Adipose tissue (tissue), 3 donors: ENCODE data around the gene SELL. TPM values are rescaled to one million over a fixed set of nuclear protein-coding genes. Genes with fewer than 3 reads are reported as not detected.
"Not testable (repeated sequence)": the region's sequence is repeated elsewhere in the genome, so short reads cannot be mapped to it uniquely, and the experiment has no call there.

ENCODE experiments used
- H3K27ac ChIP-seq: one replicate; pipeline ENCODE4 v1.5.1; 2013; ENCODE audit warnings: low read depth, low read length
- WGBS, 3 donors: extraction: QIAGEN DNeasy Blood & Tissue Kit; methylation state at CpG; one replicate each; pipeline ENCODE4 v1.1.7; 2013; 5-methylcytosine and 5-hydroxymethylcytosine counted together
- polyA plus RNA-seq, 3 donors: library from polyadenylated mRNA; stranded (reverse); fragments of 200-250 nt; gene quantifications; one replicate each; pipeline ENCODE4 v1.2.3, GENCODE V29; 2013
- donor health status: healthy with polysubstance abuse.
- donor health status: Bipolar disorder and iron deficiency.
- donor health status: healthy.

The SELL gene
- polyA plus RNA-seq, 3 donors: 3.8 to 25.4 (median 24.3) TPM

DNA sequence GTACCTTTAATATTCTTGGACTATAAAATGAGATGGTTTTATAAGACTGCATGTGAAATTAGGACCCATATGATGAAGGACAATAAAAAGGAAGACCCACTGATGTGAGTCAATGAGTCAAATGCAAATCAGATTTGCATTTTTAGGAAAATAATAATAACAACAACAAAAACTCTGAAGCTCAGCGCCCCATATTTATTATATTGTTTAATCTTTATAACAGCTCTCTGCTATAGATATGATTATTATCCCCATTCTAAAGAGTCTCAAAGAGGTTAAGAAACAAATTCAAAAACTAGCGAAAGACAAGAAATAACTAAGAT, 850 bp upstream of the SELL start:
- WGBS, 3 donors: 86 to 92% (median 90%) methylated on average over 2 of the region's 2 CpGs
- H3K27ac ChIP-seq: no peak overlapping the region

DNA sequence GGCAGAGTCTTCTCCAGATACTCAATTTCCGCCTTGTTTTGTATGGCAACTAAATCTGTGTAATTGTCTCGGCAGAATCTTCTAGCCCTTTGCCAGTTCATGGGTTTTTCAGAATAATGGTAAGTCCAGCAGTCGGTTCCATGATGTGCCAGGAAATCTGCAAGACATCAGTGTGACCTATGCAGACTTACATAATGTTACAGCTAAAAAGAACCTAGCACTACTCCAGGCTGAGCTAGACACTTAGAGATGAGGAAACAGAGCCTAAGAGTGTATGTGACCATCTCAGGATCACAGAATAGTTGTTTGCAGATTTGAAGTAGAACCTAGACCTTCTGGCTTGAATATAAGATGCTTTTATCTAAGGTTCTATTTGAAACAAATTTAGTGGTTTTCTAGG, 2.8 kb downstream of the SELL start:
- no peak overlapping the region for H3K27ac ChIP-seq
- 63 to 75% (median 74%) methylated on average over 3 of the region's 3 CpGs for WGBS, 3 donors

DNA sequence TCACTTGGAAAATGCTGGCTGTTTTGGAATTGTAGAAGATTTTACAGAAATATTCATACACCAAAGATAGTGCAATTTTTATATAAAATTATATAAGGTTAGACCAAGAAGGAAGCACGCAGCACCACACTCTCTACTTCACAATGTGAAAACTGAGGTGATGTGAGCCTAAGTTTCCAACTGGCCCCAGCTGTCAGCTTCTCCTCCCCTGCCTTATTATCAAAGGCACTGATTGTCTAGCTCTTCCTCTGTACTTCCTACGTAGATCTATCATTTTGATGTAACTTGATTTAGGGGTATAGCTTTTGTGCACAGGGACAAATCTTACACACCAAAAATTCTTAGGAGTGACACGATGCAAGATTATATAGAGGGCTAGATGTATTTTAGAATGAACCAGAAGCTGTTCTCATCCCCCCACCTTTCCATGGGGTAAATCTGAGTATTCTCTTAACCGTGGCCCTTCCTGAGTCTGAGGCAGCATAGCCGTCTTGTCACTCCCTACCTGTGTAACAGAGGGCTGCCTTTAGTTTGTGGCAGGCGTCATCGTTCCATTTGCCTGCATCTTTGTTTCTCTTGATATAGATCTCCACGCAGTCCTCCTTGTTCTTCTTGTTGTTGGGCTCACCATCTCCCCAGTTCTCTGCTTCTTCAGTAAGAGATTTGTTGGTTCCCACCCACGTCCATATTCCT, 3.4 kb downstream of the SELL start:
- no peak overlapping the region for H3K27ac ChIP-seq
- 54 to 73% (median 64%) methylated on average over 9 of the region's 9 CpGs for WGBS, 3 donors

DNA sequence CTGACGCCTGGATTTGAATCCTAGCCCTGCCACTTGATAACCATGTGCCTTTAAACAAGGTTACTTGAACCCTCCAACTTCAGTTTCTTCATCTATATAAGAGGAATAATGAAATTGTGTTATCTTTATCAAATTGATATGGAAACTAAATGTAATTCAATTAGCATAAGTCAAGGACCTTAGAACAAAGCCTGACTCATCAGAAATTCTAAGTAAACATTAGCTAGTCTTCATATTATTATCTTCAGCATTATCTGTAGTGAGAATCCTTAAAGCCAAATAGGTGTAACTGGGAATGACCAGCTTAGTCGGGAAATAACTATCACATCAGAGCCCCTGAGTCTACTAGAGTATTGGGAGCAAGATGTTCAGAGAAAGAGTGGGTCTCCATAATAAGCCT, 6.6 kb downstream of the SELL start:
- no peak overlapping the region for H3K27ac ChIP-seq
- WGBS, 3 donors: 57 to 82% (median 76%) methylated on average over 2 of the region's 2 CpGs

DNA sequence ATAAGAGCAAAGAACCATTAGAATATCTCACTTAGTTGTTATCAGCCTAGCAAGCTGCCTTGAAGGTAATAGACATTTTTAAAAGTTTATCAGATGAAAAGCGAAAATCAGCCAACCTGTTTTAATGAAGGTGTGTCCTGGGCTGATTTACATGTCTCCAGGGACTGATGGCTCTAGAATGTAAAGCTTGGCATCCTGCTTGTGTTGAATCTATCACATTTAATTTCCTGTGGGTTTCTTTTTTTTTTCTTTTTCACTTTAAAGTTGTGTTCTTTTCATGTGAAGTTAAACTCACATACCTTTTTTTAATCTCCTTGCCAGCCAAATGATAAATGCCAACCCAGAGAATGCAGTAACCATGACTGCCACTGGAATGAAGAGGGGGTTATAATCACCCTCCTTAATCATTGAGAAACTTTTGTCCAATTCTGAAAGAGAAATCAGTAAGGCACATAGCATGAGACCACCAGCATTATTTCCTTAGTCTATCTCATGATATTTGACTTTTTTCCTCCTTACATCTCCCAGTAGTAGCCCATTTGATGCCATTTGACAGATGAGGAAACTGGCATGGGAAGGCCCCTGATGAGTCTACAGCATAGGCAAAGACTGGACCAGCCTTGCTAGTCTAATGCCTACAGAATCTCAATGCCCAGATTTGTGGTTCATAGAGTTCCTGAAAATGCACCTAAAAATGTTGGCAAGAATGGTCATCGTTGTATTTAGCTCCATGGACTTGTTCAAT, 10.0 kb downstream of the SELL start:
- no peak overlapping the region for H3K27ac ChIP-seq
- WGBS, 3 donors: 54 to 89% (median 87%) methylated on average over 2 of the region's 2 CpGs

DNA sequence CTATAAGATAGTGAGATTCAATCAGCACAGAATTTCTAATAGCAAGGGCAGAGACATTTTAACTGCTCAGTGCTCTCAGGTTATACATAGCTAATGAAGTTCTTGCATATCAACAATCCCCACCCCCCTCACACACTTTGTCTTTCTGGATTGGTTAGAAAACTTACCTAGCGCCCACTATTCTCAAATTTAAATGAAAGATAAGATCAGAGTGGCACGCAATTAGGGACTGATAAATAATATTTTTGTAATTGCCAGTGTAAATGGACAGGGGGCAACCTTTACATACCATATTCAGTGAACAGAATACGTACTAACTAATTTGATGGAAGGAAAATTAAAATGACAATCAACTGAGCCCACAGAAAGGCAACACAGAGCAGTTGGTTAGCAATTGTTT, 11.7 kb downstream of the SELL start:
- WGBS, 3 donors: 57 to 77% (median 61%) methylated on average over 3 of the region's 3 CpGs
- H3K27ac ChIP-seq: no peak overlapping the region

DNA sequence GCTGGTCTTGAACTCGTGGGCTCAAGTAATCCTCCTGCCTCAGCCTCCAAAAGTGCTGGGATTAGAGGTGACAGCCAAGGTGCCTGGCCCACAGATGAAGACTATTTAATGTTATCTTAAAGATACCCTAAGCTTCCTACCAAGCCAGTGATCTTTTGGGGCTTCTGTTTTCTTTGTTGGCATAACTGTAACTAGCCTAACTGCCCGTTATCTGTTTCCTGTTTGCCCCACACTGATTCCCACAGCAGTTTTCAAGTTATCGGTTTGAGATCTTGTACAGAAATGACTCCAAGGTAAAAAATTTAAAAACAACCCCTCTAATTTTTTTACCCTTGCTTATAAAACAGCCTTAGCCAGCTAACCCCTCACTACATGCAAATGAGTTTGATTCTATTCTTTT, 12.4 kb downstream of the SELL start:
- H3K27ac ChIP-seq: no peak overlapping the region
- 41 to 64% (median 46%) methylated on average over 3 of the region's 3 CpGs for WGBS, 3 donors

DNA sequence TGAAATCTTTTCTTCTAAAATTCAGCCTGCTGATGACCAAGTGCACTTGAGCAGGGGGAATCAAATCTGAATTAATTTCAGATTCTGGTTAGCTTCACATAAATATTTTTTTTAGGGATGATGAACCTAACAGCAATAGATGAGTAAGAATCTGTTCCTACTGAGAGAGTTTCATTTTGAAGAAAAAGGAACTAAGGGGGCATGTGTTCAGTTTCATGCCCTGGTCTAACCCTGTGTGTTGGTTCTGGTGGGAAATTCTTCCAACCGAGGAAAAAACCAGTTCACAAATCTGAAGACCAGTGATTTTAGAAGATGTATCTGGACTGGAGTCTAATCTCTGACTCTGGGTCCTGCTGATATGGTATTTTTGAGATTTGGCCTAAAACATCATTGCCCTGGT, 13.7 kb downstream of the SELL start:
- 49 to 76% (median 63%) methylated on average over 1 of the region's 1 CpG for WGBS, 3 donors
- H3K27ac ChIP-seq: no peak overlapping the region

DNA sequence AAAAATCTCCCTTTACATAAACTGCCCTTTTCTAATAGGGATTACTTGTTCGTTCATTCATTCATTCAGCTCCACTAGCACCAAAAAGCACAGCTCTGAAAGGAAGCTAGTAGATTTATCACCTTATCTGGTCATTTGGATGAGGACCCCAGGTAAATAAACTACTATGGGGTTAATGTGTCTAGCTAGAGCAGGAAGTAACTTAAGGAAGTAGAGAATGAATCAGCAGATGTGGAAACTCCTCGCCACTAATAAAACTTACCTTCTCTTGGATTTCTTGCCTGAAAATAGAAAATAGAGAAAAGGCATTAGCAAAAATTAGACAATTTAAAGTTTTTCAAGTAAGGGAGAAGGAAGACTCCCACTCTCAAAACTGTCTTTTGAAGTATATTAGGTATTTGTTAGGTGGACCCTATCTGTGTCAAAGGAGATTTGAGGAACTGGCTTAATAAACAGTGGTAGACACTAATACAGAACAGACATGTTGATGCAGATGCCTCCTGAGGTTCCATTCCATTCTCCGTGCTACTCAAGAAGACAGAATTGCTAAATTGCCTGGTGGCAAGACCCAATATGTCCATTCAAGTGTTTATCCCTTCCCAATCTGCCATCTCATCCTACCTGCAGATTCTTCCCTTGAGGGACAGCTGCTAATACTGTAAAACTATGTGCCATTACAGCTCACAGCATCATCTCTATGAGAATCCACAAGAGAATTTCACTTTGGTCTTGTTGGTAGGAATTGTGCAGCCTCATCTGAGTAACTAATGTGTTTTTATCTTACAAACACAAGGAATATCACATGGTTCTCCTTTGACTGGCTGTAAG, 14.9 kb downstream of the SELL start:
- WGBS, 3 donors: 42 to 64% (median 49%) methylated on average over 3 of the region's 3 CpGs
- H3K27ac ChIP-seq: no peak overlapping the region

DNA sequence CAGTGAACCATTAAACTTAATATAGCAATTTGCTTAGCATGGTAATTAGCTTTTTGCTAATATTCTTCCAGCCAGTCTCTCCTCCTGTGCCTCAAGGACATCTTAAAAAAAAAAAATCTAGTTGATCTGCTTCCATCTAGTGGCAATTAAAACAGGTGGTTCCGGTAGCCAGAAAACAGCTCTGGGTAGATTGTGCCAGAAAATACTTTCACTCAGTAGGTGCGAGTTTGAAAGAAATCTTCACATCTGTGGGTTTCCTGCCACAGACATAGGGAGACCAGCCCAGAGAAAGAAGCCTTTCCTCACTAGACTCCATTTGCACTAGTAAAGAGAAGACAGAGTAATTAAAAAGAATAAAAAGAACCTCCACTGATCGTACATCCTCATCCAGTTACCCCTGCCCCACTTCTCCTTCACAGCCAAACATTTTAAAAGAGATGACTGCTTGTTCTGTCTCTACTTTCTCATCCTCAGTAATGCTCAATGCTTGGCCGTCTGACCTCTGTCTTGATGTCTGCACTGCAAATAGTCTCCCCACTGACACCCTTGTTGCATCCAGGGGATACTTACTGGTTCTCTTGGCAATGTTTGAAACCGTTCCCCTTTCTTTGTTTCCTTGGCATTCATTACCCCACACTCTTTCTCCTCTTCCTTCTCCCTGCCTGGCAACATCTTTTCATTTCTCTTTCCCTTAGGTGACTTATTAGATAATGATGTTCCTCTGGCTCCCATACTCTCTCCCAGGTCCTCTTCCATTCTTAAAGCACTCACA, 16.9 kb downstream of the SELL start:
- no peak overlapping the region for H3K27ac ChIP-seq
- WGBS, 3 donors: 38 to 45% (median 43%) methylated on average over 5 of the region's 5 CpGs

DNA sequence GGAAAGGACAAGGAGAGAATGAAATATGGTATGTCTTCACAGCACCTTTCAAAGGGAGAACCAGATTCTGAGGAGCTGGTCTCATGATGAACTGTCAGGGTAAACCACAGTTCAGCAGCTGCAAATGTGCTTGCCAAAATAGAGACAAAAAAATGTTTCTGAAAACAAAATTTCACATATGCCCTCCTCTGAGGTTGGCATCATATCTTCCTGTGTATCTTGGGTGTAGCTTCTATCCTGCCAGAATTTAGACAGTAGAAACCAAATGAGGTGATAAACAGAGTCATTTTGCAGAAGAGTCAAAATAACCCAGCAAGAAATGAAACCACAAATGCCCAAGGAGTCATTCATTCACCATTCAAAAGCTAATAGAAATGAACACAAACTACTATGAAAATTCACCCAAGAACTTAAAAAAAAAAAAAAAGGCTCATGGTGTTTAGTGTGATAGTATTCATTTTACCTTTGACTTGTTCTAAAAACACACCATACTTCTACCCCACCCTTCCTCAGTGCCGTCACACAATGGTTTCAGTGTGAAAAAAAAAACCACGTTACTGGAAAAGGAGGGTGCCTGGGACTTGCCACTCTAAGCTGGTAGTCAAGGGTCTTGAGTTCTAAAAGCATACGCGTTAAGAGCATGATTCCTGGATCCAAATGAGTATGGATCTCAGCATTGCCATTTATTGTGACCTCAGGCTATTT, 18.5 kb downstream of the SELL start:
- no peak overlapping the region for H3K27ac ChIP-seq
- WGBS, 3 donors: 66 to 85% (median 71%) methylated on average over 4 of the region's 4 CpGs

DNA sequence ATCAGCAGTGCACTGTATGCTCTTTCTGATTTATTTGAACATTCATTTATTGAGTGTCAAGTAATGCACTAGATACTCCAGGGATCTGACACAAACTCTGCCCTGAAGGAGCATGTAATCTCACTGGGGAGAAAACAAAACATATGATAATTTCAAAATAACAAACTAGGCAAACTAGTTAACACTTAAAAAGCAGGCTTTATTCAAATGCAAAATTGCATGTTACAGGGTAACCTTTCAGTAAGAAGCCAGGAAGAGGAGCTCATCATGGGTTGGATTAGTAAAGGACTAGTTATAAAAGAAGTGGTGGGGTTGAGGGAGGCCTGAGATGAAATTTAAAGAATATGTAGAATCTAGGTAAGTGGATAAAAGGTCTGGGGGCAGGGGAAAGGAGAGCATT, 20.9 kb downstream of the SELL start:
- no peak overlapping the region for H3K27ac ChIP-seq

DNA sequence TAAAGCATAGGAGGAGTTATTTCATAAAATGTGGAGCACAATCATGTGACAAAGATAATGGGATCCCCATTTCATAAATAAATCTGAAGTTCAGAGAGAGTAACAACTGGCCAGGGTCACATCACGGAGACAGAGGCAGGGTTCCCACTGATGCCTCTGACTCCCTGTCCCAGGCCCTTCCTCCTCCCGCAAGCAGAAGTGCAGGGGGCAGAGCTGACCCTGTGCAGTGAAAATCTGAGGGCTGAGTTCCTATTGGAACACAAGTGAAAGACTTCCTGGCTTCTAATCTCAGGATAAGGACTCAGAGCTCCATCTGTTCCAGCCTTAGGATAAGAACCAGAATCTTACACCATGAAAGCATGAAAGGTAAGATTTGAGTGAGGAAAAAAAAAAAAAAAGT, 22.0 kb downstream of the SELL start:
- no peak overlapping the region for H3K27ac ChIP-seq
- WGBS, 3 donors: 62 to 69% (median 63%) methylated on average over 2 of the region's 2 CpGs

DNA sequence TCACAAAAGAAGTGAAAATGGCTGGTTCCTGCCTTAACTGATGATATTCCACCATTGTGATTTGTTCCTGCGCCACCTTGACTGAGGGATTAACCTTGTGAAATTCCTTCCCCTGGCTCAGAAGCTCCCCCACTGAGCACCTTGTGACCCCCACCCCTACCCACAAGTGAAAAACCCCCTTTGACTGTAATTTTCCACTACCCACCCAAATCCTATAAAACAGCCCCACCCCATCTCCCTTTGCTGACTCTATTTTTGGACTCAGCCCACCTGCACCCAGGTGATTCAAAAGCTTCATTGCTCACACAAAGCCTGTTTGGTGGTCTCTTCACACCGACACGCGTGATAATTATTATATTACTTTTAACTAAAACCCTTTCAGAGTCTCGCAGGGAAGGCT, 23.0 kb downstream of the SELL start:
- WGBS, 3 donors: 93 to 95% (median 94%) methylated on average over 5 of the region's 5 CpGs
- not testable (repeated sequence) for H3K27ac ChIP-seq

DNA sequence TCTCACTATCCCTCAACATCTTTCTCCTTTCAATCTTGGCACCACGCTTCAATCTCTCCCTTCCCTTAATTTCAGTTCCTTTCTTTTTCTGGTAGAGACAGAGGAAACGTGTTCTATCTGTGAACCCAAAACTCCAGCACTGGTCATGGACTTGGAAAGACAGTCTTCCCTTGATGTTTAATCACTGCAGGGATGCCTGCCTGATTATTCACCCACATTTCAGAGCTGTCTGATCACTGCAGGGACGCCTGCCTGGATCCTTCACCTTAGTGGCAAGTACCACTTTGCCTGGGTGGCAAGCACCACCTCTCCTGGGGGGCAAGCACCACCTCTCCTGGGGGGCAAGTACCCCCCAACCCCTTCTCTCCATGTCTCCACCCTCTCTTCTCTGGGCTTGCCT, 27.8 kb downstream of the SELL start:
- H3K27ac ChIP-seq: no peak overlapping the region
- WGBS, 3 donors: 58 to 81% (median 78%) methylated on average over 3 of the region's 3 CpGs

DNA sequence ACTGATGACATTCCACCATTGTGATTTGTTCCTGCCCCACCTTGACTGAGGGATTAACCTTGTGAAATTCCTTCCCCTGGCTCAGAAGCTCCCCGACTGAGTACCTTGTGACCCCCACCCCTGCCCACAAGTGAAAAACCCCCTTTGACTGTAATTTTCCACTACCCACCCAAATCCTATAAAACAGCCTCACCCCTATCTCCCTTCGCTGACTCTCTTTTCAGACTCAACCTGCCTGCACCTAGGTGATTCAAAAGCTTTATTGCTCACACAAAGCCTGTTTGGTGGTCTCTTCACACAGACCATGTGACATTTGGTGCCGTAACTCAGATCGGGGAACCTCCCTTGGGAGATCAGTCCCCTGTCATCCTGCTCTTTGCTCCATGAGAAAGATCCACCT, 28.3 kb downstream of the SELL start:
- 74 to 83% (median 75%) methylated on average over 4 of the region's 4 CpGs for WGBS, 3 donors

DNA sequence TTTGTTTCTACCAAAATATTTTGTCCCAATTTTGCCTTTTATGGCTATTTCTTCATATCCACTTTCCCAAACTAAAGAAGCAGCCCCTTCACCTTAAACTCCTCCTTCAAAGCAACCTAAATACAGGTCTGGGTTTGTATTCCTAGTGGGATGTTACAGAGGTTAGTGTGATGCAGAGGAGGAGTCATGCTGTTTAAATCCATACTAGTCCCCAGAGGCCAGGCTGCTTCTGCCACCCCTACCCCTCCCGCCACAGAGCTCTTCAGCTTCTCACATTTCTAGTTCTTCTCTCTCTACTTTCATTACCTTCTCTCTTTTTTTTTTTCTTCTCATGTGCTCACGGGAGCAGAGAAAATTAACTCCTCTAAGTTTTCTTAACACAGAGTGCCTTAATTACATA, 29.3 kb downstream of the SELL start:
- no peak overlapping the region for H3K27ac ChIP-seq
- 22 to 46% (median 42%) methylated on average over 2 of the region's 2 CpGs for WGBS, 3 donors

More for the DNA sequence above, 28.3 kb downstream of the SELL start:
- not testable (repeated sequence) for H3K27ac ChIP-seq

DNA sequence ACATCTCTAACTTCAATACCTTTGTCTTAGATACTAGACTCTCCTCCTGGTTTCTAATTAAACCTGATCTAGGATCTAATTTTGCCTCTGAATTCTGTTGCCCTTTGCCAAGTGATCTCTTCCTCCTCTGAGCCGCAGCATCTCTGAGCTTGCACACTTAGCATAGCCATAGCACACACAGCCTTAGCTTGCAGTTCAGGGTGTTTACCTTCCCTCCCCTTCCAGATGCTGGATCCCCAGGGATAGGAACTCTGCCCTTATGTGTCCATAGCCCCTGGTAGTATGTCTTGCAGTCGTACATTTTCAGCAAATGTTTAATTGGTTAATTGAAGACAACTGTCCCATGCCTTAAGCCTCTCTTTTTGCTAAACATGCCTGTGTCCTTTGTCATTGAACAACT, 30.3 kb downstream of the SELL start:
- 40 to 74% (median 53%) methylated on average over 2 of the region's 2 CpGs for WGBS, 3 donors
- H3K27ac ChIP-seq: no peak overlapping the region
